Nephron (organoid): ENCODE data around the gene CDKN2B-AS1.

Experiments
- H3K27ac Mint-ChIP-seq, 3 experiments: 2 replicates each; pipeline ENCODE4 v1.8.0; 2020; ENCODE audit warnings: mixed read lengths in 3 of 3, mild to moderate bottlenecking in 2 of 3, moderate library complexity in 1 of 3
- H3K27me3 Mint-ChIP-seq: 2 replicates; pipeline ENCODE4 v1.8.0; 2021; ENCODE audit warnings: low read depth, mild to moderate bottlenecking, moderate library complexity, mixed read lengths
- H3K36me3 Mint-ChIP-seq: 2 replicates; pipeline ENCODE4 v1.8.0; 2020; ENCODE audit warnings: low read depth, mixed read lengths
- H3K4me1 Mint-ChIP-seq: 2 replicates; pipeline ENCODE4 v1.8.0; 2020; ENCODE audit warnings: mixed read lengths
- H3K4me3 Mint-ChIP-seq, 3 experiments: 2 replicates each; pipeline ENCODE4 v1.8.0; 2020; ENCODE audit warnings: mild to moderate bottlenecking in 3 of 3, mixed read lengths in 3 of 3, moderate library complexity in 2 of 3
- H3K9me3 Mint-ChIP-seq: 2 replicates; pipeline ENCODE4 v1.8.0; 2020; ENCODE audit warnings: mixed read lengths
- CTCF ChIP-seq, 3 experiments: fragments of 200-600 bp; sonication (generic); IDR thresholded peaks; one replicate each; pipeline ENCODE4 v1.5.0; 2021; ENCODE audit warnings: antibody characterized with exemption in 3 of 3; ENCODE audit not compliant: unreplicated experiment in 3 of 3

The CDKN2B-AS1 gene

DNA sequence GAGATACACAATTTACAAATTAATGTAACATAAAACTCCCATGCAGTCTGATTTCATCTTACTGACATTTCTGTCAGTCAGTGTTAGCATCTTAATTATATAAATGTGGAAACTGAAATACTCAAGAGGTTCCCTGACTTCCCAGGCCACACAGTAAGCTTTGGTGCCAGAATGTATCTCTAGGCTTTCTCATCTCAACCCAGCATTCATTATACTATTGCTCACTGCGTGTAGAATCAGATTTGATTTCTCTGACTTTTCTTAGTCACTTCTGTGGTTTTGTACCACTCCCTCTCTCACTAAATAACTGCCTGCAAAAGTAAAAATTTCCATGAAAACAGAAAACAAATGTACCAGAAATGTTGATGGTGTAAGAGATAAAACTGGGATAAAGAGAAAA lies 46.2 kb downstream of the CDKN2B-AS1 start:
- Mint-ChIP-seq H3K36me3 (no peaks in the 10 kb centered on the region), H3K4me3 (no peak overlapping the region), H3K9me3 (no peaks in the 10 kb centered on the region), H3K27ac (no peak overlapping the region), H3K27me3 (peaks cover 8% of the 10 kb centered on the region), H3K4me1 (no peaks in the 10 kb centered on the region)
- no peak for TF ChIP-seq CTCF (IDR thresholded peaks at IDR 0.05; ENCODE audit: unreplicated experiment in 3 of 3)

DNA sequence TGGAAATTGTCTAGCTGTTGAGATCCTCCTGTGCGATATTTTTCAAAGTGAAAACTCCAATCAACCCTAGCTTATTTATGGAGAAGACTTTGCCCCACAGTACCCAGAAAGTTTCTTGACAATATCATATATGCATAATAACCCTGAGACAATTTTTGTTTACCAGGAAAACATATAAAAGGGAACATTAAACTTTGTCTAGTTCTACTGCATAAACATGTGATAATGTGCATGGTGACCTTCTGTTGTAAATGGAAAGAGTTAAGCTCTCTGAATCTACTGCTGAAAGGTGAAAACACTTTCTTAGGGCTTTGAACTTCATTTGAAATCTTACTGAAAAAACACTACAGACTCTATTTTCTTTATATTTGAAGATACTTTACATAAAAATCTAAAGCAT lies 46.8 kb downstream of the CDKN2B-AS1 start:
- Mint-ChIP-seq H3K4me3 (no peak overlapping the region), H3K9me3 (no peaks in the 10 kb centered on the region), H3K27me3 (peaks cover 4% of the 10 kb centered on the region), H3K36me3 (no peaks in the 10 kb centered on the region), H3K27ac (no peak overlapping the region), H3K4me1 (no peaks in the 10 kb centered on the region)
- no peak for TF ChIP-seq CTCF (IDR thresholded peaks at IDR 0.05; ENCODE audit: unreplicated experiment in 3 of 3)

DNA sequence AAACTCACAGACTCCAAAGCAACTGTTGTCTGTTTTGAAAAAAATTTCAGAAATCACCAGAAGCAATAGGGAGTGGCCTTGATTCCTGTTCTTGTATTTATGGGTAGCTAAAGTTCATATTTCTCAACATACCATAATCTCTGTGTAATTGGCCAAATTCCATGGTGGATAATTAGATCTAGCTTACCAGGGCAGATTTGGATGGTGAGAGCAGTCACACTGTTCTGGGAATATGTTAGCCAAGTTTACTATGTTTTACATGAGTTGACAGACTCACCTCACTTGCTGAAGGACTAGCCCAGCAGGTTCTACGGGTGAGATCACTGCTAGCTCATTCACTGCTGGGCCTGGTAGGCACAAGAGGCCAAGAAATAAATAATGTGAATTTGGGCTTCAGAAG lies 47.2 kb downstream of the CDKN2B-AS1 start:
- Mint-ChIP-seq H3K36me3 (no peaks in the 10 kb centered on the region), H3K4me1 (no peaks in the 10 kb centered on the region), H3K27me3 (peaks cover 4% of the 10 kb centered on the region), H3K4me3 (no peak overlapping the region), H3K9me3 (no peaks in the 10 kb centered on the region), H3K27ac (no peak overlapping the region)
- no peak for TF ChIP-seq CTCF (IDR thresholded peaks at IDR 0.05; ENCODE audit: unreplicated experiment in 3 of 3)

GRCh38 chr9:22043928-22044327 lies 49.3 kb downstream of the CDKN2B-AS1 start:
- Mint-ChIP-seq H3K4me1 (no peaks in the 10 kb centered on the region), H3K9me3 (no peaks in the 10 kb centered on the region), H3K27ac (no peak overlapping the region), H3K36me3 (no peaks in the 10 kb centered on the region), H3K27me3 (peaks cover 4% of the 10 kb centered on the region), H3K4me3 (no peak overlapping the region)
- no peak for TF ChIP-seq CTCF (IDR thresholded peaks at IDR 0.05; ENCODE audit: unreplicated experiment in 3 of 3)

GRCh38 chr9:22044583-22044982 lies 50.0 kb downstream of the CDKN2B-AS1 start:
- H3K27me3 Mint-ChIP-seq, result no peaks in the 10 kb centered on the region
- H3K9me3 Mint-ChIP-seq, result no peaks in the 10 kb centered on the region
- no peaks in the 10 kb centered on the region for H3K36me3 Mint-ChIP-seq
- no peak for TF ChIP-seq CTCF (IDR thresholded peaks at IDR 0.05; ENCODE audit: unreplicated experiment in 3 of 3)
- no peaks in the 10 kb centered on the region for H3K4me1 Mint-ChIP-seq
- no peak overlapping the region for H3K27ac Mint-ChIP-seq
- no peak overlapping the region for H3K4me3 Mint-ChIP-seq

GRCh38 chr9:22045423-22045822 lies 50.8 kb downstream of the CDKN2B-AS1 start:
- Mint-ChIP-seq H3K27ac (no peak overlapping the region), H3K27me3 (no peaks in the 10 kb centered on the region), H3K4me3 (no peak overlapping the region), H3K9me3 (no peaks in the 10 kb centered on the region), H3K36me3 (no peaks in the 10 kb centered on the region), H3K4me1 (no peaks in the 10 kb centered on the region)
- no peak for TF ChIP-seq CTCF (IDR thresholded peaks at IDR 0.05; ENCODE audit: unreplicated experiment in 3 of 3)
